ENCODE results near the gene AMN.

GRCh38 chr14:102903889-102904512, 18.5 kb upstream of the AMN start:
- no peak for TF ChIP-seq CTCF (IDR thresholded peaks at IDR 0.05; ENCODE audit: poor library complexity)
- no peak for TF ChIP-seq EZH2 (IDR thresholded peaks at IDR 0.05; ENCODE audit: borderline replicate concordance)
- no peak for TF ChIP-seq EZH2phosphoT487 (IDR thresholded peaks at IDR 0.05; ENCODE audit: low read depth, severe bottlenecking, unreplicated experiment)
